HL-60/S4 treated with retinoic acid at 250 ng/mL for 4 days and 3 days (cell line): ENCODE data around the gene SMARCD2.
"Not testable (repeated sequence)": the region's sequence is repeated elsewhere in the genome, so short reads cannot be mapped to it uniquely, and the experiment has no call there.

ENCODE experiments used
- in situ Hi-C: fragments of 300-500 bp; cut with MboI; formaldehyde crosslinking; loops from 2 replicates; pipeline ENCODE4 v1.7.0; 2022; ENCODE audit warnings: low sequenced_read_pairs

The SMARCD2 gene

DNA sequence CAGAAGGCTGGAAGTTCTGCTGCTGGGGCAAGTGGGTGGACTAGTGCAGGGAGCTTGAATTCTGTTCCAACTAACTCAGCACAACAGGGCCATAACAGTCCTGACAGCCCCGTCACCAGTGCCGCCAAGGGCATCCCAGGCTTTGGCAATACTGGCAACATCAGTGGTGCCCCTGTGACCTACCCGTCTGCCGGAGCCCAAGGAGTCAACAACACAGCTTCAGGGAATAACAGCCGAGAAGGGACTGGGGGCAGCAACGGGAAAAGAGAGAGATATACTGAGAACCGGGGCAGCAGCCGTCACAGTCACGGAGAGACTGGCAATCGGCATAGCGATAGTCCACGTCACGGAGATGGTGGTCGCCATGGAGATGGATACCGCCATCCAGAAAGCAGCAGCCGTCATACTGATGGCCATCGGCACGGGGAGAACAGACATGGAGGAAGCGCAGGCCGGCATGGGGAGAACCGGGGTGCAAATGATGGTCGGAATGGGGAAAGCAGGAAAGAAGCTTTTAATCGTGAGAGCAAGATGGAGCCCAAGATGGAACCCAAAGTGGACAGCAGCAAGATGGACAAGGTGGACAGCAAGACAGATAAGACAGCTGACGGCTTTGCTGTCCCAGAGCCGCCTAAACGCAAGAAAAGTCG lies 24.6 kb downstream of the SMARCD2 start:
- in situ Hi-C loops, result no loop called here

DNA sequence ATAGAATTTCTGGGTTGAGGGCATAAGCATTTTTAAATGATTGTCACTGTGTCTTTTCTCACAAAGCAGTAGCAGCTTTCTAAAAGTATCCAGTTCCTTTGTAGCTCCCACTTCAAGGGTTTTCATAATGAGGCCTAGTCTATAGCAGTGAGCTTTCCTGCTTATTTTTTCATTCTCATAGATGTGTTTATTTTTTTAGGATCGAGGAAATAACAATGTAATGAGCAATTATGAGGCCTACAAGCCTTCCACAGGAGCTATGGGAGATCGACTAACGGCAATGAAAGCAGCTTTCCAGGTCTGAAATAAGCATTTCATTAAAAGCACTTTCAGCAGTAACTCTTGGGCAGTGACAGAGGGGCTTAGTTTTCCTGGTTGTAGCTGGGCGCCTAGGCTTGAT lies 25.8 kb downstream of the SMARCD2 start:
- in situ Hi-C loops, result no loop called here

DNA sequence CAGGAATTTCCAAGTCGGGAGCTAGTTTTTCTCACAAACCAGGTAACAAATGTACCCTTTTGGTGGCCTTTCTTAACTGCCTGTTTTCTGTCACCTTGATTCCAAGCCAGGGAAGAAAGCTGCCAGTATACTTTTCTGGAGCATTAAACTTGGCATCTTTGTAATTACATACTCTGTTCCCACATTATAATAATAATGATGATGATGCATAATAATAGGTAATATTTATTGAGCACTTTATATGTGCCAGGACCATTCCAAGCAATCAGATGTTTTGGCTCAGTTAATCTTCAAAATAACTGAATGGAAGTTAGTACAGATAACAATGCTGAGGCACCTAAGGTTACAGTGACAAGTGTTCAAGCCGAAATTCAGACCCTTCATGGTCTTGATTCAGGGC lies 26.4 kb downstream of the SMARCD2 start:
- in situ Hi-C loops, result no loop called here

DNA sequence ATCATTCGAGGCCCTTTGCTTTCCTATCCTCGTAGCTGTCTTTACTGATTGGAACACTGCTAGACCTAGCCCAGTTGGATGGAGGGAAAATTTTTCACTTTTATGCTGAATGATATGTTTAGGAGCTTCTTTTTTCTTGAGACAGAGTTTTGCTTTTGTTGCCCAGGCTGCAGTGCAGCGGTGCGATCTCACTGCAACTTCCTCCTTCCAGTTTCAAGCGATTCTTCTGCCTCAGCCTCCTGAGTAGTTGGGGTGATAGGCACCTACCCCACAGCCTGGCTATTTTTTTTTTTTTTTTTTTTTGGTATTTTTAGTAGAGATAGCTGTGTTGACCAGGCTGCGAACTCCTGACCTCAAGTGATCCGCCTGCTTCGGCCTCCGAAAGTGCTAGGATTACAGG lies 32.5 kb downstream of the SMARCD2 start:
- in situ Hi-C loops, result no loop called here

DNA sequence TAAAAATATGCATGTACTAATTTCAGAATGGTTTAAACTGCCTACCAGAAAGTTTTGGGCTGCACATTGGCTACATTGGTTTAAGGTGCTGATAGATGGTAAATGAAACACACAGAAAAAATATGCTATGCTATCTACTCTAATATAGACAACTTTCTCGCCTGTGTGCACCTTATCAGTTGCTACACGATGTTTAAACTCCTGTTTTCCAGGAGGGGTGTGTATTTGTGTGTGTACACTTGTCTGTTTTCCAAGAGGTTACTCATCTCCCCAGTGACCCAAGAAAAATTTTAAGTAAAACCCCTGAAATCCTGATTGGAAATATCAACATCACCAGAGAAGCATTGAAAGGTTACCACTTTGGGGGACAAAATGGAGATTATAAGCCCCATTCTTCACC lies 36.9 kb downstream of the SMARCD2 start:
- in situ Hi-C loops, result no loop called here

DNA sequence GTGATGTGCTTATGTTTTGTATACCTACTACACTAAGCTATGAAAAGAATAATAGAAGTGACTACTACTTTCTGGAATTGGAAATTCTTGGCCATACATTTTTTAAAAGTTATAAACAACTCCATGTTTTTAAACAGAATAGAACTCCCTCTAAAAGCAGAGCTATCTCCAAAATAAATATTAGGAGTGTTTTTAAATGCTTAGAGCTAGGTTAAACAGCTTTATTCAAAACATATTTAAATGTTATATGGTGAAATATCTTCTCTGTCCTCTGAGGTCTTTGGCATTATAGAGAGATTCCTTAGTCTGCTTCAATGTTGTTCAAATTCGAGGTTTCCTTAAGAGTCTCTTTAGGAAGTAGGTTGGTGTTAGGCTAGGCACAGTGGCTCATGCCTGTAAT lies 38.2 kb downstream of the SMARCD2 start:
- in situ Hi-C loops, result no loop called here

DNA sequence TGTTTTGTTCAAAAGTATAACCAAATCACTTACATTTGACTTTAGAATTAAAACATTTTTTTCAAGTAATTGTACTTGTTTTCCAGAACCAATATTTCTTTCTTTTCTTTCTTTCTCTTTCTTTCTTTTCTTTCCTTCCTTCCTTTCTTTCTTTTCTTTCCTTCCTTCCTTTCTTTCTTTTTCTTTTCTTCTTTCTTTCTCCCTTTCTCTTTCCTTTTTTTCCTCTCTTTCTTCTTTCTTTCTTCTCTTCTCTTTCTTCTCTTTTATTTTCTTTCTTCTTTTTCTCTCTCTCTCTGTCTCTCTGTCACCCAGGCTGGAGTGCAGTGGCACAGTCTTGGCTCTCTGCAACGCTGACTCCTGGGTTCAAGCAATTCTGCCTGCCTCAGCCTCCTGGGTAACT lies 41.7 kb downstream of the SMARCD2 start:
- in situ Hi-C loops, result no loop called here

DNA sequence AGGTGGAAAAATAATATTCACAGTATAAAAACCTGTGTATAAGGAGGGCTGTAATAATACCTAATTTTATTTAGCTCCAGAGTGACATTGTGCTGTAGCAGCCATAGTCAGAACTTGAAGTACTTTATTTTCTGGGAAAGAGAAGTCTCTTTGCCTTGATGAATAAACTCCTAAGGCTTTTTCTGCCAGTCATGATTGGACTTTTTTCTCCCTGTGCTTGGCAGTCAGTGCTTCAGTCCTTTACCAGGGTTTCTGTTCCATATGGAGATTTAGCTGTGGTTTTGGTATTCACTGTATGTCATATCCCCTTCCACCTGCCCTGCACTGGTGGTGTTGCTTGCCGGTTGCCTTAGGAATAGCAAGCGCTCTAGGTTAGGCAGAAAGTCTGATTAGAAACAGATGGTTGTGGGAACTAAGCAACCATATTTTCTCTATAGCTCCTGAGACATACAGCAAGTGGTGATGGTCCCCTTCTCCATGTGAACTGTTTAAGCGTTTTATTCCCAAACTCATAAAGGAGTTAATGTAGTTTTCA lies 43.8 kb downstream of the SMARCD2 start:
- in situ Hi-C loops, result no loop called here

DNA sequence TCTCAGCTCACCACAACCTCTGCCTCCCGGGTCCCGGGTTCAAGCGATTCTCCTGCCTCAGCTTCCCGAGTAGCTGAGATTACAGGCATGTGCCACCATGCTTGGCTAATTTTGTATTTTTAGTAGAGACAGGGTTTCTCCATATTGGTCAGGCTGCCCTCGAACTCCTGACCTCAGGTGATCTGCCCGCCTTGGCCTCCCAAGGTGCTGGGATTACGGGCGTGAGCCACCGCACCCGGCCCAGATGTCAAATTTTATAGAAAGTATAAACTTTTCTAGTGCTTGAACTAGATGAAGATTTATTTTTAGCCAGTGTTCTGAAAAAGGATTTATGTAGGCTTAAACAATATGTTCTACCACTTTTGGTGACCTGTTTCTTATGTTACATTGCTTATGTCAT lies 46.1 kb downstream of the SMARCD2 start:
- in situ Hi-C loops, result not testable (repeated sequence)

DNA sequence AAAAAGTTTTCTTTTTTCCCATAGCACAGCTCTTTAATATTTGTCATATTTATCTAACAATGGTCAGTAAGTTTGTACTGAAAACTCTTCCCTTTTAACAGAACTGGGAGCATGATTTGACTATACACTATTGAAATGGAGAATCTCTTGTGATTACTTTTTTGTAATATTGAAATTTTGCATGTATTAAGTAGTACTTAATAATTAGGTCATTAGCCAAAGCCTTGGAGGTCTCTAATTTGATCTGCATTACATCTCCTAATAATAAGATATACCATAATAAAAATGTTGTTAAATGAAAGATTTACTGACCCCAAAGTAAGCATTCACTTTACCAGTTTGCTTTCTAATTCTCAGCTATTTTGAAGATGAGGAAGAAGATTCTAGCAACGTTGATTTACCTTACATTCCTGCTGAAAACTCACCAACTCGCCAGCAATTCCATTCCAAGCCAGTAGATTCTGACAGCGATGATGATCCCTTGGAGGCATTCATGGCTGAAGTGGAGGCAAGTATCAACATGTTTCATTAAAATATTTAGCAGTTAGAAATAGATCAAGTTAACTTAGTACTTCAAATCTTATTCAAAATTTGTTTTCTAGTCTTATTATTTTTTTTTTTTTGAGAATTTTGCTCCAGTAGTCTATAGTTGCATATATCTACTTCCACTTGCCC lies 50.3 kb downstream of the SMARCD2 start:
- in situ Hi-C loops, result no loop called here

DNA sequence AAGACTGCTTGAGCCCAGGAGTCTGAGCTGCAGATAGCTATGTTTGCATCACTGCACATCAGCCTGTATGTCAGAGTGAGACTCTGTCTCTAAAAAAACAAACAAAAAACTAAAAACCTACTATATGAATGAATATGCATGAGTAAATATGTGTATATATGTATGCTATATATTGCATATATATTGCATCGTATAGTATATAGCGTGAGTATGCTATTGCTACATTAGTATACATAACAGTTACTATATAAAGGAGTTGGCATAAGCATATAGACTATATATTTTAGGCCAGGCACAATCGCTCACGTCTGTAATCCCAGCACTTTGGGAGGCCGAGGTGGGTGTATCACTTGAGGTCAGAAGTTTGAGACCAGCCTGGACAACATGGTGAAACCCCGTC lies 52.4 kb downstream of the SMARCD2 start:
- in situ Hi-C loops, result no loop called here

DNA sequence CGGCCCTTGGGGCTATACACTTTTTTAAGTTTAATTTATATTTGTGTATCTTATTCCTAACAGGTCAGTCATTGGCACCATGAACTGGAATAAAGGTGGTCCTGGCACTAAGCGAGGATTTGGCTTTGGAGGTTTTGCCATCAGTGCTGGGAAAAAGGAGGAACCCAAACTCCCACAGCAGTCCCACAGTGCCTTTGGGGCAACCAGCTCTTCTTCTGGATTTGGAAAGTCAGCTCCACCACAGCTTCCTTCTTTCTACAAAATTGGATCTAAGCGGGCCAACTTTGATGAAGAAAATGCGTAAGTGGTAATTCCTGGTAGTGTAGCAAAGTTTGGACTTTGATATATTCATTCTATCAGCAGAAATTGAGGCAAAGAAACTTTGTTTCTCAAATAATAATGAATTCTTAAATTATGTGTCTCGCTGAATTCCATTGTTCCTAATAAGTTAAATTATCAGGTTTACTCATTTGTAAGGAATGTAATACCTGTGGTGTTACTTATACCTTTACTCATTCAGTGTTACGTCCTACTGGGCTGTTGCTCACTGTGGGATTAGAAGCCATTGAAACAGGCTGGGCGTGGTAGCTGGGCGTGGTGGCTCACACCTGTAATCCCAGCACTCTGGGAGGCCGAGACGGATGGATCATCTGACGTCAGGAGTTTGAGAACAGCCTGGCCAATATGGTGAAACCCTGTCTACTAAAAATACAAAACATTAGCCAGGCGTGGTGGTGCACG lies 55.3 kb downstream of the SMARCD2 start:
- in situ Hi-C loops, result no loop called here

DNA sequence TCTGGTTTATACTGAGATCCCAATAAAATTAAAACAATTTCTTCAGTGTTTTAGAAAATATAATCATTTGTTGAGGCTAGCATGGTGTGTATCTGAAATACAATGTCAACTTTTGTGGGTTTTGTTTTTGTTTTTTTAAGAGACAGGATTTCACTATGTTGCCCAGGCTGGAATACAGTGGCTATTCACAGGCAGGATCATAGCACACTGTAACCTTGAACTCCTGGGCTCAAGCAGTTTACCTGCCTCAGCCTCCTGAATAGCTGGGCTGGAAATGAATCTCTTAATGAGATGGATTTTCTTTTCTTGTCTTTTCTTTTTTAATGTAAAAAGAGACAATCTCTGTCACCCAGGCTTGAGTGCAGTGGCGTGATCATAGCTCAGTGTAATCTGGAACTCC lies 56.4 kb downstream of the SMARCD2 start:
- in situ Hi-C loops, result no loop called here

DNA sequence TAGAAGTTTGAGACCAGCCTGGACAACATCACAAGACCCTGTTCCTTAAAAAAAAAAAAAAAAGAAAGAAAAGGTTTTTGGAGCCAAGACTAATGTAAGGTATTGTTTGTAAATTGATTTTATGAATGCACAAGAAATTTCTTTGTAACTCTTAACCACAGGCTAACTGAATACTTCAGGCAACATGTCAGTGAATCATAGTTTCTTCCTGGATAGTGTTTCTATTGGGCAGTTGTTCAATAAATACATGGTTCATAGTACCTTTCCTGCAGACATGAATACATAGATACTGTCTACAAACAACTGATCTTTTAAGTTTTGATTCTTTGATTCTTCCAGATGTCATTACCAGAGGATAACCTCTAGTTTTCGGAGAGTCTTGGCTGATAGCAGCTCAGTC lies 56.9 kb downstream of the SMARCD2 start:
- in situ Hi-C loops, result no loop called here

DNA sequence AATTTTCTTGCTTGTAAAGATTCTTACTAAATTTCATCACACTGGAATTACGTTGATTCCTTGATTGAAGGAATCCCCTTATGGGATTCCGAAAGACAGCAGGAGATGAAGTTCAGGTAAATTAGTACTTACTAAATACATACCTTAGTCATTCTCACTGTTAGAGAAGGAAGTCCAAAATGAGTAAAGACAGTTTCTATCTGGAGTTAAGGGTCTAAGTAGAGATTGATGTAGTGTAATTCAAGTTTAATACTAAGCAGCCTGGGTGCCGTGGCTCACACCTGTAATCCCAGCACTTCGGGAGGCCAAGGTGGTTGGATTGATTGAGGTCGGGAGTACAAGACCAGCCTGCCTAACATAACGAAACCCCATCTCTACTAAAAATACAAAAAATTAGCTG lies 59.0 kb downstream of the SMARCD2 start:
- in situ Hi-C loops, result no loop called here
